GM13976 (cell line): Measurements from ENCODE around the gene PACS2.
"Not testable (repeated sequence)": the region's sequence is repeated elsewhere in the genome, so short reads cannot be mapped to it uniquely, and the experiment has no call there.

ENCODE experiments used
- DNase-seq: peaks from one replicate; pipeline ENCODE4 v3.0.0; 2012; ENCODE audit warnings: low spot score
- in situ Hi-C: fragments of 300-500 bp; cut with MboI; formaldehyde crosslinking; loops from one replicate; pipeline ENCODE4 v1.12.0; 2022; ENCODE audit warnings: low sequenced_read_pairs, mixed read lengths, inconsistent platforms; ENCODE audit not compliant: unreplicated experiment
- TF ChIP-seq, protein P1 (sequence below): IDR thresholded peaks from 2 replicates; pipeline ENCODE4 v1.5.1; 2012; ENCODE audit warnings: borderline replicate concordance, mild to moderate bottlenecking; ENCODE audit not compliant: insufficient read depth; ENCODE audit errors: extremely low read depth, missing control alignments, control extremely low read depth

PACS2 gene

DNA sequence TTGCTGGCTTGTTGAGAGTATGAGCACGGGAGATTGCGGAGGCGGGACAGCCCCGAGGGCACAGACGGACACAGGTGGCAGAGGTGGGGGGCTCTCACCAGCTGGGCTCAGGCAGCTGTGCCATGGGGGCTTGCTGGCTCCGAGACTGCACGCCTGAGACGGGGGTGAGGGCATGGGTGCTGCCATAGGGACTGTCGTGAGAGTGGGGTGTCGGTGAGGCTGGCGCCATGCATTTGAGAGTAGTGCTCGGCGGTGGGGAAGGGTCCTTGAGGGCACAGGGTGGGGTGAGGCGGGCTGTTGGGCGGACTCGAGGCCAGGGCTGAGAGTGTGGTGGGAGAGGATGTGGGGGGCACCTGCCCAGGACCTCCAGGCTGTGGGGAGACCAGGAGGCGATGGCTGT lies 43.1 kb downstream of the PACS2 start:
- no peak for DNase-seq
- TF ChIP-seq, protein P1, sequence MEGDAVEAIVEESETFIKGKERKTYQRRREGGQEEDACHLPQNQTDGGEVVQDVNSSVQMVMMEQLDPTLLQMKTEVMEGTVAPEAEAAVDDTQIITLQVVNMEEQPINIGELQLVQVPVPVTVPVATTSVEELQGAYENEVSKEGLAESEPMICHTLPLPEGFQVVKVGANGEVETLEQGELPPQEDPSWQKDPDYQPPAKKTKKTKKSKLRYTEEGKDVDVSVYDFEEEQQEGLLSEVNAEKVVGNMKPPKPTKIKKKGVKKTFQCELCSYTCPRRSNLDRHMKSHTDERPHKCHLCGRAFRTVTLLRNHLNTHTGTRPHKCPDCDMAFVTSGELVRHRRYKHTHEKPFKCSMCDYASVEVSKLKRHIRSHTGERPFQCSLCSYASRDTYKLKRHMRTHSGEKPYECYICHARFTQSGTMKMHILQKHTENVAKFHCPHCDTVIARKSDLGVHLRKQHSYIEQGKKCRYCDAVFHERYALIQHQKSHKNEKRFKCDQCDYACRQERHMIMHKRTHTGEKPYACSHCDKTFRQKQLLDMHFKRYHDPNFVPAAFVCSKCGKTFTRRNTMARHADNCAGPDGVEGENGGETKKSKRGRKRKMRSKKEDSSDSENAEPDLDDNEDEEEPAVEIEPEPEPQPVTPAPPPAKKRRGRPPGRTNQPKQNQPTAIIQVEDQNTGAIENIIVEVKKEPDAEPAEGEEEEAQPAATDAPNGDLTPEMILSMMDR = no peak
- in situ Hi-C loops = no loop called here

DNA sequence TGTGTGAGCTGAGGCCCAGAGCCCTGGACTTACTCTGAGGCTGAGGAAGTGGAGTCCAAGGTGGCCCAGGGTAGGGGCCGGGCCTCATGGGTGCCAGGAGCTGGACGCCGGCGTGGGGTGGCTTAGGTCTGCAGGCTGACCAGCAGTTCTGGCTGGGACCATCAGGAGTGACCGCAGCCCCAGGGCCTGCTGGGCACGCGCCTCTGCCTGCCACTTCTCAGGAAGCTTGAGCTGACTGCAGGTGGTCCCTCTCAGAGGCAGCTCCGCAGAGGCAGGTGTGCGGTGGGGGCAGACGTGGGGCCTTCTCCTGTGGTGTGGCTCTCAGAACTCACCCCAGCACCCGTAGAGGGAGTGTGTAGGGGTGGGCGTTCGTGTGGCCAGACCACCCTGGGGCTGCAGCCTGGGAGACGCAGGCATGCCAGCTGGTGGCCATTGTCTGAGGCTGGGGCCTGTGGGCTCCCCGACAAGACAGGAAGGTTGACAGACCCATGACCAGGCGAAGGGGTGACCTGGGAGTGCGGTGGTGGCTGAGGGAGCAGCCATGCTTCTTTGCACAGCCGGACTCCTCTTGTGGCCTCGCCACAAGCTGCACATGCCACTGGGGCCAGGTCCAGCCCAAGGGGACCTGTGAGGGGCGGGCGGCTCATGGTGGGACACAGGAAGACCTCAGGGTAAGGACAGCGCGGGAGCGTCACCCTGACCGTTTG lies 43.7 kb downstream of the PACS2 start:
- no peak for DNase-seq
- TF ChIP-seq, protein P1 = no peak
- in situ Hi-C loops = no loop called here

DNA sequence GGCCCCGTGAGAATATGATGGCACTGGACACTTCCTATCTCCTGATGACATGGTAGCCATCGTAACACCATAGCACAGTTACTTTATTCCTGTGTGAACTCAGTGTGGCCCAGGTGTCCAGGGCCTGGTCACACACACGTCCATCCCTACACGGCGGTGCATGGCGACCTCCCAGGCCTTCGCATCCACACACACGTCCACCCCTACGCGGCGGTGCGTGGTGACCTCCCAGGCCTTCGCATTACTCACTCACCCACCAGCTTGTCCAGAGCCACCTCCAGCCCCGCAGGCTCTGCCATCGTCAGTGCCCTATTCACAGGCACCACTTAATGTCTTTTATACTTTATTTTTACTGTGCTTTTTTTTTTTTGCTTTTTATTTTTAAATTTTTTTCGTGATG lies 44.4 kb downstream of the PACS2 start:
- DNase-seq = no peak
- TF ChIP-seq, protein P1 = no peak
- in situ Hi-C loops = no loop called here

DNA sequence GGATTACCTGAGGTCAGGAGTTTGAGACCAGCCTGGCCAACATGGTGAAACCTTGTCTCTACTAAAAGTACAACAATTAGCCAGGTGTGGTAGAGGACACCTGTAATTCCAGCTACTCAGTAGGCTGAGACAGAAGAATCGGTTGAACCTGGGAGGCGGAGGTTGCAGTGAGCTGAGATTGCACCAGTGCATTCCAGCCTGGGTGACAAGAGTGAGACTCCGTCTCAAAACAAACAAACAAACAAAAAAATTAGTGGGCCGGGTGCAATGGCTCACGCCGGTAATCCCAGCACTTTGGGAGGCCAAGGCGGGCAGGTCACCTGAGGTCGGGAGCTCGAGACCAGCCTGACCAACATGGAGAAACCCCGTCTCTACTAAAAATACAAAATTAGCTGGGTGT lies 46.9 kb downstream of the PACS2 start:
- DNase-seq, in situ Hi-C loops: not testable (repeated sequence)

- TF ChIP-seq, protein P1 = no peak
- in situ Hi-C loops = no loop called here
- no peak for DNase-seq
These were observed 49.5 kb downstream of the PACS2 start for GRCh38 chr14:105363847-105364708.

DNA sequence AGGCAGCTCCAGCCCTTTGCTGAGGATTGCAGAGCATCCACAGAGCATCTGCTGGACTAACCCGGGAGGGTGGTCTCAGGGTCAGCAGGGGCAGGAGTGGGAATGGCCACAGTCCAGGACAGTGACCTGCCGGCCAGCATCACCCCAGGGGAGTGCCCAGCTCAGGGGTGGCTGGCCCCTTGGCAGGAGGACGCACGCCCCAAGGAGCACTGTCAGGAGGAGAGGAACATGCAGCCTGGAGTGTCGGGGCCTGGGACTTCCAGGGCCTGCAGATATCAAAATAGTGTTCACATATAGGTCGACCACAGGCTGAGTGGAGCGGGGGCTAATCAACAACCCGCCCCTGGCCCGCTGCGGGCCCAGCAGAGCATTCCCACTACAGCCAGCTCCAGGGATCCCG lies 50.6 kb downstream of the PACS2 start:
- in situ Hi-C loops = no loop called here
- TF ChIP-seq, protein P1 = no peak
- DNase-seq = no peak

DNA sequence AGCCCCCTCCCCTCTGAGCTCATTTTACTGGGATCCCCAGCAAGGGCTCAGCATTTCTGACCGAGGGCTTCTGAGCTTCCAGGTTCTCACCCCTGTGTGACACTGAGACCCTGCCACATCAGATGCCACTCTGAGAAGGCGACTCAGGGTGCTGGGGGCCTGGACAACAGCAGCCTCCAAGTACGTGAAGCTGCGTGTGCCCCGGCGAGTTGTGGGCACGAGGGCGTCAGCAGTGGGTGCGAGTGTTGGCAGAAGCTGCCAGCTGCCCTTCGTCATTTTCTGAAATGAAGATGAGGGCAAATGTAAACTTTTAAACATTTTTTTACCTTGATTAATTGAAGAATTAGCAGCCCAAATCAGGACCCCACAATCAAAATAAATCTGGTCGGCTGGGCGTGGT lies 51.1 kb downstream of the PACS2 start:
- in situ Hi-C loops = no loop called here
- DNase-seq = no peak
- TF ChIP-seq, protein P1 = no peak
